Lung (tissue), 12 donors: ENCODE measurements around the gene FAM210A. TPM values are rescaled to one million over a fixed set of nuclear protein-coding genes. Genes with fewer than 3 reads are reported as not detected.

Experiments used
- ATAC-seq: fragments of 200-7000 bp; cut with Tn5 transposase; one replicate; pipeline ENCODE4 v1.9.1; 2020; ENCODE audit warnings: moderate number of reproducible peaks; ENCODE audit not compliant: insufficient read depth, low FRiP score
- DNase-seq, 3 donors: peaks; one replicate each; pipeline ENCODE4 v3.0.0-alpha.2; 2013 to 2017
- H3K27ac ChIP-seq, 2 donors: one replicate each; pipeline ENCODE4 v1.5.1; 2013; ENCODE audit warnings: mild to moderate bottlenecking in 2 of 2, moderate library complexity in 2 of 2, control low read depth in 1 of 2, inconsistent platforms in 1 of 2, low read depth in 1 of 2, low read length in 1 of 2
- H3K27me3 ChIP-seq, 3 donors: one replicate each; pipeline ENCODE4 v1.5.1; 2013; ENCODE audit warnings: low read length in 2 of 3; ENCODE audit not compliant: control insufficient read depth in 3 of 3, insufficient read depth in 3 of 3
- H3K36me3 ChIP-seq, 4 donors: one replicate each; pipeline ENCODE4 v1.5.1; 2013; ENCODE audit warnings: low read length in 4 of 4, mild to moderate bottlenecking in 1 of 4, moderate library complexity in 1 of 4; ENCODE audit not compliant: control insufficient read depth in 4 of 4, insufficient read depth in 4 of 4
- H3K4me1 ChIP-seq, 5 donors: one replicate each; pipeline ENCODE4 v1.5.1; 2013; ENCODE audit warnings: low read length in 5 of 5, mild to moderate bottlenecking in 2 of 5, moderate library complexity in 1 of 5; ENCODE audit not compliant: control insufficient read depth in 5 of 5, insufficient read depth in 5 of 5
- H3K4me3 ChIP-seq: one replicate; pipeline ENCODE4 v1.5.1; 2013; ENCODE audit warnings: mild to moderate bottlenecking, control low read depth, moderate library complexity
- H3K9ac ChIP-seq, 2 donors: one replicate each; pipeline ENCODE4 v1.5.1; 2013; ENCODE audit warnings: low read length in 2 of 2, control low read depth in 1 of 2; ENCODE audit not compliant: insufficient read depth in 1 of 2
- H3K9me3 ChIP-seq, 4 donors: one replicate each; pipeline ENCODE4 v1.5.1; 2013; ENCODE audit warnings: low read length in 3 of 4, mild to moderate bottlenecking in 1 of 4, moderate library complexity in 1 of 4; ENCODE audit not compliant: control insufficient read depth in 4 of 4, insufficient read depth in 3 of 4
- CTCF ChIP-seq: IDR thresholded peaks from 2 replicates; pipeline ENCODE4 v1.5.1; 2012; ENCODE audit warnings: mild to moderate bottlenecking; ENCODE audit errors: control extremely low read depth, extremely low read depth
- WGBS, 2 donors: extraction: QIAGEN DNeasy Blood & Tissue Kit; methylation state at CpG; one replicate each; pipeline ENCODE4 v1.1.7; 2013; 5-methylcytosine and 5-hydroxymethylcytosine counted together
- polyA plus RNA-seq, 2 donors: library from polyadenylated mRNA; stranded (reverse); fragments of 200-250 nt; gene quantifications; one replicate each; pipeline ENCODE4 v1.2.1, GENCODE V29; 2013
- total RNA-seq, 2 donors: library from RNA; depleted of rRNA in 1 of 2; stranded (reverse); fragments of >200 nt in 1 of 2; gene quantifications; one replicate each; pipeline ENCODE4 v1.2.1, GENCODE V29; 2014 to 2021
- donor health status: control.
- donor health status: control.
- donor health status: Bipolar disorder and iron deficiency.
- donor health status: healthy.
- donor health status: DM: yes; HTN: yes; CAD: no.

Gene FAM210A
- total and polyA plus RNA-seq, 4 donors: 4.2 to 20.2 (median 8.4) TPM

GRCh38 chr18:13638719-13639595, 87.4 kb downstream of the FAM210A start:
- Histone ChIP-seq H3K4me3 (no peak overlapping the region), H3K9me3 (peaks cover 0 to 2% (median 0%) of the 10 kb centered on the region in 4 donors), H3K27ac (no peak overlapping the region), H3K4me1 (peaks cover 0 to 28% (median 12%) of the 10 kb centered on the region in 5 donors), H3K36me3 (no peaks in the 10 kb centered on the region), H3K9ac (no peak overlapping the region), H3K27me3 (no peaks in the 10 kb centered on the region)
- DNase-seq (peak; percentile 61 to 80 (median 72)), ATAC-seq (no peak)
- WGBS, 2 donors: 88 to 89% methylated on average over 10 of the region's 10 CpGs
- no peak for TF ChIP-seq CTCF

- Histone ChIP-seq H3K9ac (no peak overlapping the region), H3K4me3 (no peak overlapping the region), H3K9me3 (peaks cover 0 to 19% (median 0%) of the 10 kb centered on the region in 4 donors), H3K27ac (no peak overlapping the region), H3K4me1 (peaks cover 0 to 15% (median 6%) of the 10 kb centered on the region in 5 donors), H3K27me3 (no peaks in the 10 kb centered on the region), H3K36me3 (peaks cover 0 to 5% (median 0%) of the 10 kb centered on the region in 4 donors)
- ATAC-seq: no peak
- WGBS, 2 donors: 79 to 87% methylated on average over 5 of the region's 5 CpGs
- no peak for TF ChIP-seq CTCF
- no peak for DNase-seq
Measured at GRCh38 chr18:13635046-13635445, 91.3 kb downstream of the FAM210A start.

- ATAC-seq: no peak
- peaks cover 0 to 5% (median 0%) of the 10 kb centered on the region in 4 donors for H3K36me3 ChIP-seq
- TF ChIP-seq CTCF: no peak
- H3K4me3 ChIP-seq: no peak overlapping the region
- no peak for DNase-seq
- no peak overlapping the region for H3K27ac ChIP-seq
- no peaks in the 10 kb centered on the region for H3K27me3 ChIP-seq
- peaks cover 0 to 17% (median 0%) of the 10 kb centered on the region in 4 donors for H3K9me3 ChIP-seq
- 96 to 99% methylated on average over 5 of the region's 5 CpGs for WGBS, 2 donors
- H3K9ac ChIP-seq: no peak overlapping the region
- peaks cover 0 to 14% (median 5%) of the 10 kb centered on the region in 5 donors for H3K4me1 ChIP-seq
Measured at GRCh38 chr18:13633700-13634099, 92.7 kb downstream of the FAM210A start.
